ENCODE results near the gene RHOT2. TPM values are rescaled to one million over a fixed set of nuclear protein-coding genes. Genes with fewer than 3 reads are reported as not detected.

RHOT2 gene
- total and polyA plus RNA-seq, 9 donors, result 11.6 to 100 (median 80.6) TPM

- 89 to 92% (median 90%) methylated on average over 59 to 61 of the region's 61 CpGs for WGBS, 3 donors
- TF ChIP-seq POLR2A (IDR thresholded peaks at IDR 0.05), result no peak
- no peak for TF ChIP-seq EP300 (IDR thresholded peaks at IDR 0.05)
- no peak for TF ChIP-seq CTCF (IDR thresholded peaks at IDR 0.05)
- H3K4me1 ChIP-seq (ENCODE audit: insufficient read depth), result peaks cover 34% of the 10 kb centered on the region
Measured at GRCh38 chr16:684961-685696, 17.2 kb downstream of the RHOT2 start.

GRCh38 chr16:685967-686366 lies 18.0 kb downstream of the RHOT2 start:
- DNase-seq, result peak; percentile 29 to 68 (median 57)
- WGBS, 3 donors, result 60 to 75% (median 65%) methylated on average over 10 of the region's 10 CpGs
- Histone ChIP-seq H3K27ac (no peak overlapping the region), H3K36me3 (no peaks in the 10 kb centered on the region), H3K4me1 (ENCODE audit: insufficient read depth) (peaks cover 35% of the 10 kb centered on the region), H3K4me3 (no peak overlapping the region), H3K9me3 (no peaks in the 10 kb centered on the region), H3K27me3 (no peaks in the 10 kb centered on the region)
- intact Hi-C loops (cut with DNase I), result no loop called here
- TF ChIP-seq POLR2A (IDR thresholded peaks at IDR 0.05) (no peak), EP300 (IDR thresholded peaks at IDR 0.05) (no peak), CTCF (IDR thresholded peaks at IDR 0.05) (no peak)

More at GRCh38 chr16:684961-685696, 17.2 kb downstream of the RHOT2 start:
- no peaks in the 10 kb centered on the region for H3K36me3 ChIP-seq
- peak; percentile 53 to 73 (median 68) for DNase-seq
- intact Hi-C loops (cut with DNase I), result no loop called here
- no peak overlapping the region for H3K27ac ChIP-seq
- H3K4me3 ChIP-seq, result peak overlapping the region; percentile 59
- H3K9me3 ChIP-seq, result no peaks in the 10 kb centered on the region
- no peaks in the 10 kb centered on the region for H3K27me3 ChIP-seq

GRCh38 chr16:686459-687260 lies 18.7 kb downstream of the RHOT2 start:
- intact Hi-C loops (cut with DNase I), result no loop called here
- no peak for TF ChIP-seq CTCF (IDR thresholded peaks at IDR 0.05)
- no peak for TF ChIP-seq POLR2A (IDR thresholded peaks at IDR 0.05)
- no peak for TF ChIP-seq EP300 (IDR thresholded peaks at IDR 0.05)
- H3K4me1 ChIP-seq (ENCODE audit: insufficient read depth), result peaks cover 29% of the 10 kb centered on the region
- DNase-seq, result peak in 3 of 5 donors; percentile 26 to 50 (median 43)
- H3K4me3 ChIP-seq, result no peak overlapping the region
- H3K27me3 ChIP-seq, result no peaks in the 10 kb centered on the region
- no peaks in the 10 kb centered on the region for H3K36me3 ChIP-seq
- no peaks in the 10 kb centered on the region for H3K9me3 ChIP-seq
- H3K27ac ChIP-seq, result no peak overlapping the region
- WGBS, 3 donors, result 88 to 91% (median 89%) methylated on average over 51 of the region's 51 CpGs

- Histone ChIP-seq H3K4me3 (no peak overlapping the region), H3K4me1 (ENCODE audit: insufficient read depth) (peaks cover 28% of the 10 kb centered on the region), H3K9me3 (no peaks in the 10 kb centered on the region), H3K27ac (no peak overlapping the region), H3K36me3 (no peaks in the 10 kb centered on the region), H3K27me3 (no peaks in the 10 kb centered on the region)
- intact Hi-C loops (cut with DNase I), result no loop called here
- 88 to 93% (median 92%) methylated on average over 19 of the region's 19 CpGs for WGBS, 3 donors
- TF ChIP-seq POLR2A (IDR thresholded peaks at IDR 0.05) (no peak), EP300 (IDR thresholded peaks at IDR 0.05) (no peak), CTCF (IDR thresholded peaks at IDR 0.05) (no peak)
- no peak for DNase-seq
Measured at GRCh38 chr16:687499-687898, 19.6 kb downstream of the RHOT2 start.
